ENCODE data around the gene PTGER4.

PTGER4 gene

GRCh38 chr5:40669606-40670390, 9.9 kb upstream of the PTGER4 start:
- no peak overlapping the region for H3K27ac ChIP-seq (ENCODE audit: low read length)
- H3K27me3 ChIP-seq (ENCODE audit: control insufficient read depth, insufficient read depth, low read length), result no peaks in the 10 kb centered on the region
- WGBS (ENCODE audit: insufficient coverage, insufficient read length), result no CpG with 5 or more reads among the region's 6 CpGs
- H3K36me3 ChIP-seq (ENCODE audit: control insufficient read depth, insufficient read depth, low read length), result no peaks in the 10 kb centered on the region
- DNase-seq (ENCODE audit: low read depth, low spot score), result no peak
- no peak overlapping the region for H3K4me3 ChIP-seq (ENCODE audit: low read length)
- H3K4me1 ChIP-seq (ENCODE audit: control insufficient read depth, insufficient read depth, low read length), result no peaks in the 10 kb centered on the region
- no peaks in the 10 kb centered on the region for H3K9me3 ChIP-seq (ENCODE audit: control insufficient read depth, insufficient read depth, low read length)

GRCh38 chr5:40672425-40672824, 7.3 kb upstream of the PTGER4 start:
- no peaks in the 10 kb centered on the region for H3K4me1 ChIP-seq (ENCODE audit: control insufficient read depth, insufficient read depth, low read length)
- no peaks in the 10 kb centered on the region for H3K36me3 ChIP-seq (ENCODE audit: control insufficient read depth, insufficient read depth, low read length)
- H3K4me3 ChIP-seq (ENCODE audit: low read length), result no peak overlapping the region
- WGBS (ENCODE audit: insufficient coverage, insufficient read length), result no CpG with 5 or more reads among the region's 4 CpGs
- H3K27ac ChIP-seq (ENCODE audit: low read length), result no peak overlapping the region
- H3K9me3 ChIP-seq (ENCODE audit: control insufficient read depth, insufficient read depth, low read length), result no peaks in the 10 kb centered on the region
- DNase-seq (ENCODE audit: low read depth, low spot score), result no peak
- no peaks in the 10 kb centered on the region for H3K27me3 ChIP-seq (ENCODE audit: control insufficient read depth, insufficient read depth, low read length)

- Histone ChIP-seq H3K27me3 (ENCODE audit: control insufficient read depth, insufficient read depth, low read length) (no peaks in the 10 kb centered on the region), H3K4me3 (ENCODE audit: low read length) (no peak overlapping the region), H3K27ac (ENCODE audit: low read length) (no peak overlapping the region), H3K9me3 (ENCODE audit: control insufficient read depth, insufficient read depth, low read length) (no peaks in the 10 kb centered on the region), H3K36me3 (ENCODE audit: control insufficient read depth, insufficient read depth, low read length) (no peaks in the 10 kb centered on the region), H3K4me1 (ENCODE audit: control insufficient read depth, insufficient read depth, low read length) (no peaks in the 10 kb centered on the region)
- no peak for DNase-seq (ENCODE audit: low read depth, low spot score)
- no CpG with 5 or more reads among the region's 6 CpGs for WGBS (ENCODE audit: insufficient coverage, insufficient read length)
These were observed 5.0 kb upstream of the PTGER4 start for GRCh38 chr5:40674661-40675235.

- Histone ChIP-seq H3K27me3 (ENCODE audit: control insufficient read depth, insufficient read depth, low read length) (peaks cover 5% of the 10 kb centered on the region; the same call in 1 of the 2 replicates), H3K9me3 (ENCODE audit: control insufficient read depth, insufficient read depth, low read length) (no peaks in the 10 kb centered on the region), H3K4me1 (ENCODE audit: control insufficient read depth, insufficient read depth, low read length) (no peaks in the 10 kb centered on the region), H3K27ac (ENCODE audit: low read length) (no peak overlapping the region), H3K4me3 (ENCODE audit: low read length) (no peak overlapping the region), H3K36me3 (ENCODE audit: control insufficient read depth, insufficient read depth, low read length) (no peaks in the 10 kb centered on the region)
- no peak for DNase-seq (ENCODE audit: low read depth, low spot score)
- WGBS (ENCODE audit: insufficient coverage, insufficient read length), result no CpG with 5 or more reads among the region's 7 CpGs
These were observed 4.2 kb upstream of the PTGER4 start for GRCh38 chr5:40675396-40676133.

GRCh38 chr5:40676613-40677343, 2.9 kb upstream of the PTGER4 start:
- no peaks in the 10 kb centered on the region for H3K9me3 ChIP-seq (ENCODE audit: control insufficient read depth, insufficient read depth, low read length)
- H3K36me3 ChIP-seq (ENCODE audit: control insufficient read depth, insufficient read depth, low read length), result no peaks in the 10 kb centered on the region
- no peak overlapping the region for H3K27ac ChIP-seq (ENCODE audit: low read length)
- peaks cover 5% of the 10 kb centered on the region; the same call in 1 of the 2 replicates for H3K4me1 ChIP-seq (ENCODE audit: control insufficient read depth, insufficient read depth, low read length)
- peaks cover 17% of the 10 kb centered on the region for H3K27me3 ChIP-seq (ENCODE audit: control insufficient read depth, insufficient read depth, low read length)
- no peak for DNase-seq (ENCODE audit: low read depth, low spot score)
- no CpG with 5 or more reads among the region's 3 CpGs for WGBS (ENCODE audit: insufficient coverage, insufficient read length)
- no peak overlapping the region for H3K4me3 ChIP-seq (ENCODE audit: low read length)

- no peak overlapping the region for H3K4me3 ChIP-seq (ENCODE audit: low read length)
- no peak for DNase-seq (ENCODE audit: low read depth, low spot score)
- peaks cover 5% of the 10 kb centered on the region; the same call in 1 of the 2 replicates for H3K4me1 ChIP-seq (ENCODE audit: control insufficient read depth, insufficient read depth, low read length)
- WGBS (ENCODE audit: insufficient coverage, insufficient read length), result no CpG with 5 or more reads among the region's 2 CpGs
- H3K27ac ChIP-seq (ENCODE audit: low read length), result no peak overlapping the region
- no peaks in the 10 kb centered on the region for H3K9me3 ChIP-seq (ENCODE audit: control insufficient read depth, insufficient read depth, low read length)
- H3K36me3 ChIP-seq (ENCODE audit: control insufficient read depth, insufficient read depth, low read length), result no peaks in the 10 kb centered on the region
- H3K27me3 ChIP-seq (ENCODE audit: control insufficient read depth, insufficient read depth, low read length), result peaks cover 24% of the 10 kb centered on the region
These were observed 2.3 kb upstream of the PTGER4 start for GRCh38 chr5:40677456-40677855.

- no peak overlapping the region for H3K27ac ChIP-seq (ENCODE audit: low read length)
- DNase-seq (ENCODE audit: low read depth, low spot score), result no peak
- H3K27me3 ChIP-seq (ENCODE audit: control insufficient read depth, insufficient read depth, low read length), result peaks cover 26% of the 10 kb centered on the region
- peaks cover 5% of the 10 kb centered on the region; the same call in 1 of the 2 replicates for H3K4me1 ChIP-seq (ENCODE audit: control insufficient read depth, insufficient read depth, low read length)
- H3K36me3 ChIP-seq (ENCODE audit: control insufficient read depth, insufficient read depth, low read length), result no peaks in the 10 kb centered on the region
- no CpG with 5 or more reads among the region's 2 CpGs for WGBS (ENCODE audit: insufficient coverage, insufficient read length)
- no peaks in the 10 kb centered on the region for H3K9me3 ChIP-seq (ENCODE audit: control insufficient read depth, insufficient read depth, low read length)
- H3K4me3 ChIP-seq (ENCODE audit: low read length), result no peak overlapping the region
These were observed 1.7 kb upstream of the PTGER4 start for GRCh38 chr5:40678026-40678425.

GRCh38 chr5:40678460-40679147, 1.1 kb upstream of the PTGER4 start:
- Histone ChIP-seq H3K27me3 (ENCODE audit: control insufficient read depth, insufficient read depth, low read length) (peaks cover 26% of the 10 kb centered on the region), H3K4me3 (ENCODE audit: low read length) (peak overlapping the region; percentile 68; the same call in 1 of the 2 replicates), H3K4me1 (ENCODE audit: control insufficient read depth, insufficient read depth, low read length) (peaks cover 5% of the 10 kb centered on the region; the same call in 1 of the 2 replicates), H3K27ac (ENCODE audit: low read length) (no peak overlapping the region), H3K9me3 (ENCODE audit: control insufficient read depth, insufficient read depth, low read length) (no peaks in the 10 kb centered on the region), H3K36me3 (ENCODE audit: control insufficient read depth, insufficient read depth, low read length) (no peaks in the 10 kb centered on the region)
- DNase-seq (ENCODE audit: low read depth, low spot score), result no peak
- WGBS (ENCODE audit: insufficient coverage, insufficient read length), result no CpG with 5 or more reads among the region's 12 CpGs

GRCh38 chr5:40679148-40679912, 385 bp upstream of the PTGER4 start:
- no peaks in the 10 kb centered on the region for H3K9me3 ChIP-seq (ENCODE audit: control insufficient read depth, insufficient read depth, low read length)
- peaks cover 5% of the 10 kb centered on the region; the same call in 1 of the 2 replicates for H3K4me1 ChIP-seq (ENCODE audit: control insufficient read depth, insufficient read depth, low read length)
- H3K27ac ChIP-seq (ENCODE audit: low read length), result no peak overlapping the region
- no CpG with 5 or more reads among the region's 60 CpGs for WGBS (ENCODE audit: insufficient coverage, insufficient read length)
- no peaks in the 10 kb centered on the region for H3K36me3 ChIP-seq (ENCODE audit: control insufficient read depth, insufficient read depth, low read length)
- peaks cover 26% of the 10 kb centered on the region for H3K27me3 ChIP-seq (ENCODE audit: control insufficient read depth, insufficient read depth, low read length)
- H3K4me3 ChIP-seq (ENCODE audit: low read length), result peak overlapping the region; percentile 68; the same call in 1 of the 2 replicates
- DNase-seq (ENCODE audit: low read depth, low spot score), result no peak

Measured in iPS DF 6.9 (cell line).